ENCODE measurements around the gene SLC25A41. TPM values are rescaled to one million over a fixed set of nuclear protein-coding genes. Genes with fewer than 3 reads are reported as not detected.

SLC25A41 gene
- total RNA-seq, 1 experiment from 2014 or later = not detected

Other genes with a start within 250 kb of the SLC25A41 start
- 9.1 and 13.4 TPM in 2 replicates for gene MLLT1, start 153.8 kb downstream of the SLC25A41 start, total RNA-seq (2014; rRNA removed; shearing (Covaris generic))
- not detected in 2 replicates for gene ACER1, start 100.2 kb downstream of the SLC25A41 start, total RNA-seq (2014; rRNA removed; shearing (Covaris generic))
- gene CLPP, start 72.2 kb downstream of the SLC25A41 start, total RNA-seq (2014; rRNA removed; shearing (Covaris generic)) = 106 and 118 TPM in 2 replicates
- gene ALKBH7, start 61.0 kb downstream of the SLC25A41 start, total RNA-seq (2014; rRNA removed; shearing (Covaris generic)) = 24.0 and 45.2 TPM in 2 replicates
- gene PSPN, start 57.8 kb downstream of the SLC25A41 start, total RNA-seq (2014; rRNA removed; shearing (Covaris generic)) = 1.2 and 1.3 TPM in 2 replicates
- 35.6 and 46.9 TPM in 2 replicates for gene GTF2F1, start 40.6 kb downstream of the SLC25A41 start, total RNA-seq (2014; rRNA removed; shearing (Covaris generic))
- 66.3 and 129 TPM in 2 replicates for gene KHSRP, start 9.0 kb downstream of the SLC25A41 start, total RNA-seq (2014; rRNA removed; shearing (Covaris generic))
- 3.9 and 5.0 TPM in 2 replicates for gene SLC25A23, start 26.0 kb upstream of the SLC25A41 start, total RNA-seq (2014; rRNA removed; shearing (Covaris generic))
- gene CRB3, start 30.5 kb upstream of the SLC25A41 start, total RNA-seq (2014; rRNA removed; shearing (Covaris generic)) = not detected in 2 replicates
- gene DENND1C, start 48.0 kb upstream of the SLC25A41 start, total RNA-seq (2014; rRNA removed; shearing (Covaris generic)) = not detected in 2 replicates
- gene TUBB4A, start 68.5 kb upstream of the SLC25A41 start, total RNA-seq (2014; rRNA removed; shearing (Covaris generic)) = not detected in 2 replicates
- 16.3 and 18.2 TPM in 2 replicates for gene TNFSF9, start 97.3 kb upstream of the SLC25A41 start, total RNA-seq (2014; rRNA removed; shearing (Covaris generic))
- 122 and 128 TPM in 2 replicates for gene CD70, start 157.4 kb upstream of the SLC25A41 start, total RNA-seq (2014; rRNA removed; shearing (Covaris generic))
- gene TNFSF14, start 236.4 kb upstream of the SLC25A41 start, total RNA-seq (2014; rRNA removed; shearing (Covaris generic)) = not detected in 2 replicates

All from SJSA1 (cell line).